GM21723 (cell line): ENCODE measurements around the gene SMARCD2.
"Not testable (repeated sequence)": the region's sequence is repeated elsewhere in the genome, so short reads cannot be mapped to it uniquely, and the experiment has no call there.

ENCODE experiments used
- ATAC-seq: cut with Tn5 transposase; IDR thresholded peaks from one replicate; pipeline ENCODE4 v1.9.1; 2021; ENCODE audit warnings: mild to moderate bottlenecking, moderate library complexity; ENCODE audit not compliant: unreplicated experiment

SMARCD2 gene

GRCh38 chr17:63842540-63843386 lies at the start of gene SMARCD2:
Gene SMARCD2 (minus strand): TSS chr17:63842685. CDS start chr17:63842674, 11 bp downstream.
- peak; percentile 78 for ATAC-seq

GRCh38 chr17:63889026-63889848 lies 46.8 kb upstream of the SMARCD2 start:
- ATAC-seq = not testable (repeated sequence)

- not testable (repeated sequence) for ATAC-seq
Observed at GRCh38 chr17:63885119-63885518, 42.6 kb upstream of the SMARCD2 start.

GRCh38 chr17:63882626-63883126 lies 40.2 kb upstream of the SMARCD2 start:
- ATAC-seq = not testable (repeated sequence)

GRCh38 chr17:63881935-63882601 lies 39.6 kb upstream of the SMARCD2 start, which contains the start of gene GH2:
Gene GH2 (minus strand): TSS chr17:63881944. CDS start chr17:63881801, 143 bp downstream.
- no peak for ATAC-seq

GRCh38 chr17:63881337-63881736 lies 38.9 kb upstream of the SMARCD2 start:
- not testable (repeated sequence) for ATAC-seq

GRCh38 chr17:63880706-63881105 lies 38.2 kb upstream of the SMARCD2 start:
- no peak for ATAC-seq

- ATAC-seq = not testable (repeated sequence)
Observed at GRCh38 chr17:63878413-63878812, 35.9 kb upstream of the SMARCD2 start.

GRCh38 chr17:63874693-63875092 lies 32.2 kb upstream of the SMARCD2 start:
- not testable (repeated sequence) for ATAC-seq

- ATAC-seq = not testable (repeated sequence)
Observed at GRCh38 chr17:63874061-63874626, 31.7 kb upstream of the SMARCD2 start.

GRCh38 chr17:63873577-63873976 lies 31.1 kb upstream of the SMARCD2 start, which contains the start of gene CSH2:
Gene CSH2 (minus strand): TSS chr17:63873677. CDS start chr17:63873614, 63 bp downstream.
- not testable (repeated sequence) for ATAC-seq

- not testable (repeated sequence) for ATAC-seq
Observed at GRCh38 chr17:63871646-63872365, 29.3 kb upstream of the SMARCD2 start.

- ATAC-seq = not testable (repeated sequence)
Observed at GRCh38 chr17:63870292-63870665, 27.8 kb upstream of the SMARCD2 start.

GRCh38 chr17:63869491-63870291 lies 27.2 kb upstream of the SMARCD2 start:
- ATAC-seq = not testable (repeated sequence)

- ATAC-seq = not testable (repeated sequence)
Observed at GRCh38 chr17:63866625-63867024, 24.1 kb upstream of the SMARCD2 start.

GRCh38 chr17:63859257-63859656 lies 16.8 kb upstream of the SMARCD2 start:
- ATAC-seq = no peak

- not testable (repeated sequence) for ATAC-seq
Observed at GRCh38 chr17:63856425-63856824, 13.9 kb upstream of the SMARCD2 start.

GRCh38 chr17:63855185-63855584 lies 12.7 kb upstream of the SMARCD2 start:
- no peak for ATAC-seq

- ATAC-seq = no peak
Observed at GRCh38 chr17:63854709-63855108, 12.2 kb upstream of the SMARCD2 start.
